GM12864 (cell line): ENCODE results near the gene PABPC3.

Experiments used
- DNase-seq: peaks from one replicate; pipeline ENCODE4 v3.0.0-alpha.2; 2011; ENCODE audit warnings: low read depth
- H3K4me3 ChIP-seq: 2 replicates; pipeline ENCODE4 v1.5.1; 2011; ENCODE audit warnings: mild to moderate bottlenecking, low read depth, low read length, control low read depth
- CTCF ChIP-seq: IDR thresholded peaks from 2 replicates; pipeline ENCODE4 v1.5.1; 2011; ENCODE audit warnings: low read depth, mild to moderate bottlenecking, moderate library complexity, low read length, control low read depth, inconsistent platforms; ENCODE audit errors: missing control alignments

Gene PABPC3

GRCh38 chr13:25110956-25111584 lies 15.1 kb downstream of the PABPC3 start:
- H3K4me3 ChIP-seq, result no peak overlapping the region
- no peak for TF ChIP-seq CTCF
- no peak for DNase-seq

GRCh38 chr13:25111585-25111956 lies 15.6 kb downstream of the PABPC3 start:
- TF ChIP-seq CTCF, result no peak
- H3K4me3 ChIP-seq, result no peak overlapping the region
- DNase-seq, result no peak

- DNase-seq, result no peak
- no peak overlapping the region for H3K4me3 ChIP-seq
- no peak for TF ChIP-seq CTCF
These were observed 16.8 kb downstream of the PABPC3 start for GRCh38 chr13:25112695-25113255.

DNA sequence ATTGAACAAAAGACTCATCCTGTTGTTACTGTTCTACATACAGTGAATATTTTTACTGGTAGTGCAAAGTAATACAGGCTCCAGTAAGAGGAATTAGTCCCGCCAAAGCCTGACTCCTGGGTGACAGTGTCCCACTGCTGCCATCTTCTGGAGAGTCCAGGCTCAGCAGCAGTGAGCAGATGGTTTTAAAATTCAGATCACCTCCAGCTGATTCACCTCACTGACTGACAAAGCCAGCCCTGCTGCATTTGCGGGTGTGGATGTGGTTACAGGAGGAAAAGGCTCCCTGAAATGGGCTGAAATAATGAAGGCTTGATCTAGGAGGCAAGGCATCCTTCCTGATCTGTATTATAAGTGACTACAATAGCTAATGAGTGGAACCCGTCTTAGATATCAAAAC lies 18.3 kb downstream of the PABPC3 start:
- peak; percentile 88 for TF ChIP-seq CTCF
- no peak overlapping the region for H3K4me3 ChIP-seq
- DNase-seq, result peak; percentile 49

GRCh38 chr13:25116044-25116443 lies 20.1 kb downstream of the PABPC3 start:
- TF ChIP-seq CTCF, result no peak
- DNase-seq, result no peak
- H3K4me3 ChIP-seq, result no peak overlapping the region

GRCh38 chr13:25117312-25117711 lies 21.4 kb downstream of the PABPC3 start:
- no peak for DNase-seq
- no peak overlapping the region for H3K4me3 ChIP-seq
- TF ChIP-seq CTCF, result no peak

DNA sequence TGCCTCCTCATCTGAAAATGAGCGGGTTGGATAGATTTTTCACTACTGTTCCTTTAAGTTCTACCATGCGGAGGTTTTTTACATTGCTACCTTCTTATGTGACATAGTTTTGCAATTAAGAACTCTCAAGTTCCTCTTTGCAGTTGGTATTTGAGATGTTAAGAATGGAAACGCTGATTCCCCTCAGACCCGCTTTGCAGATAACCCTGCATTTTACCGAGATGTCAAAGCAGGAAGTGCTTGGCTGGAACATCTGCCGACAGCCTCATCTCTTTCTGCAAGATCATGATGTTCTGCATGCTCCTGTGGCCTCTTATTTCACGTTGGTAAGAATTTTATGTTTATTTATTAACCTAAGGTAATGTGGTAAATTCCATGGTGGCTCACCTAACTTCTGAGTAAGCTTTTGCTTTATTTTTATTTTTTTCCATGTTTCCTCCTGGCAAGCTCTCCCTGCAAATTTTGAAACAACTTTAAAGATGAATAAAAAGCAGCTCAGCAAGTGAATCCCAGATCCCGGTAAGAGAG lies 22.5 kb downstream of the PABPC3 start:
- no peak for DNase-seq
- no peak overlapping the region for H3K4me3 ChIP-seq
- TF ChIP-seq CTCF, result no peak
